Stimulated activated CD8-positive, alpha-beta memory T cell treated with anti-CD3 and anti-CD28 coated beads, Interleukin-7, amount 100 ng/mL, for 1 hour (primary cell): ENCODE measurements around the gene RIPOR2.

Experiments used
- DNase-seq, 2 donors: peaks; one replicate each; pipeline ENCODE4 v3.0.0-alpha.2; 2020; ENCODE audit warnings: low read depth in 2 of 2

RIPOR2 gene, protein sequence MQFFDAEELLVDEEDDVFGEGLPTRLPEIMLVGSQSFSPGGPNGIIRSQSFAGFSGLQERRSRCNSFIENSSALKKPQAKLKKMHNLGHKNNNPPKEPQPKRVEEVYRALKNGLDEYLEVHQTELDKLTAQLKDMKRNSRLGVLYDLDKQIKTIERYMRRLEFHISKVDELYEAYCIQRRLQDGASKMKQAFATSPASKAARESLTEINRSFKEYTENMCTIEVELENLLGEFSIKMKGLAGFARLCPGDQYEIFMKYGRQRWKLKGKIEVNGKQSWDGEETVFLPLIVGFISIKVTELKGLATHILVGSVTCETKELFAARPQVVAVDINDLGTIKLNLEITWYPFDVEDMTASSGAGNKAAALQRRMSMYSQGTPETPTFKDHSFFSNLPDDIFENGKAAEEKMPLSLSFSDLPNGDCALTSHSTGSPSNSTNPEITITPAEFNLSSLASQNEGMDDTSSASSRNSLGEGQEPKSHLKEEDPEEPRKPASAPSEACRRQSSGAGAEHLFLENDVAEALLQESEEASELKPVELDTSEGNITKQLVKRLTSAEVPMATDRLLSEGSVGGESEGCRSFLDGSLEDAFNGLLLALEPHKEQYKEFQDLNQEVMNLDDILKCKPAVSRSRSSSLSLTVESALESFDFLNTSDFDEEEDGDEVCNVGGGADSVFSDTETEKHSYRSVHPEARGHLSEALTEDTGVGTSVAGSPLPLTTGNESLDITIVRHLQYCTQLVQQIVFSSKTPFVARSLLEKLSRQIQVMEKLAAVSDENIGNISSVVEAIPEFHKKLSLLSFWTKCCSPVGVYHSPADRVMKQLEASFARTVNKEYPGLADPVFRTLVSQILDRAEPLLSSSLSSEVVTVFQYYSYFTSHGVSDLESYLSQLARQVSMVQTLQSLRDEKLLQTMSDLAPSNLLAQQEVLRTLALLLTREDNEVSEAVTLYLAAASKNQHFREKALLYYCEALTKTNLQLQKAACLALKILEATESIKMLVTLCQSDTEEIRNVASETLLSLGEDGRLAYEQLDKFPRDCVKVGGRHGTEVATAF

DNA sequence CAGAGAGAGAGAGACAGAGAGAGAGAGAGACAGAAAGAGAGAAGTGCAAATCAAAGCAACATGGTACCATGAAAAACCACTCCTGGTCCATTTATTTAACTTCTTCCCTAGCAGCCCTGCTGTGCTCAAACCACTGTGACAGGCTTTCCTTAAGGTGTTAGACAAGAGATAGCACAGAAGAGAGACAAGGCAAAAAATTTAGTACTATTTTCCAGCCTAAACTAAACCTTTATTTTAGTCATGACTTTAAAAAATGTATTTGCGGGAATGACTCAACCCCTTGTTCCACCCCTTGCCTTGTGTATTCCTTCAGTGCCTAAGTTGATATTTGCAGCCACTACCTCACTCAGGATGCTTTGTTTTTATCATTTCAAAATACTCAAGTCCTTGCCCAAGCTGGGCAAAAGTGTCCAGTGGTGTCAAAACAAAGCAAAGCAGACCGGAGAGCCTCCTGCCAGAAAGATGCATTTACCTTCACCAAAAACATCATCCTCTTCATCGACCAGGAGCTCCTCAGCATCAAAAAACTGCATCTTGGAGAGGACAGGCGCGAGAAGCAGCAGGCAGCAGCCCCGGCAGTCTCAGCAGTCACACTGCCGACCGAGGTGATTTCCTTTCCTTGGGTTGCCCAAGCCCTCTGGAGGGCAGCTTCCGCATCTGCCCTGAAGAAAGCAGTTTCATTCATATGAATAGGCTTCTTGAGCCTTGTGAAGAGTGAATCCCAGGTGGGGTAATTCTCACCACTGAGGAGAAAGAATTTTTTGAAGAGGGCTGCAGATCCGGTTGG, at the start of gene RIPOR2:
TSS of gene RIPOR2 (minus strand) at position 595 of the 787 bp plus-strand sequence. CDS start at position 533, 62 bp downstream.
- DNase-seq, result peak; percentile 45 to 51

DNA sequence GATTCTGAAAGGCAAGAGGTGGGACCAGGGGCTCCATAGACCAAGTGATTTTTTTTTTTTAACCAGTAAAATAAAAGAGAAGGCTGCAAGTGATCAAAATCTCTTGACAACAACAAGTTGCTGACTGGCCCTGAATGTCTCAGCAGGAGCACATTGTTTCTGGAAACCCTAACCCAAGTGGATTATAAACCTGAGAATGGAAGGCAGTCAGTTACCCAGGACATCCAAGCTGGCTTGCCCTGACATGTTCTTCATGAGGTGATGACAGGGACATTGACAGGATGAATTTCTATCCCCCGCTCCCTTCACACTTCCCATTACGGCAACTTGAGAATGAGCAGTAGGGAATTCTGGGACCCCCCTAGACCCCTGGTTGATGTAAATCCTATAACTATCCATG, 49.6 kb upstream of the RIPOR2 start:
- DNase-seq, result no peak

DNA sequence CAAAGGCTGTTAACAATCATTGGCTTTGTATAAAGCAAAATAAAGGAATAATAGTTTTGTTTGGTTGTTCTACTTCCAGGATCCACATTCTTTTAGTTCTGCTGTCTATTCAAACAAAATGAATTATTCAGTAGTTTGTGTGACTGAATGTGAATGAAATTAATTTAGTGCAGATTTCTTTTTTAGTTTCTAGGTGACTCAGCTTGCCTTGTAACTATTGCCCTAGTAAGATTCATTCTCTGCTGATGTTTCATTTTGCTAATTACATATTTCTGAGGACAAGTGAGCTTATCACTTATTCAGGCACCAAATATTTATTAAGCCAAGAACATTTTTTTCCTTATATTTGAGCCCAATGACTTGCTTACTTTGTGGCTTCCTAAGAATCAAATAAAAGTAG, 46.5 kb upstream of the RIPOR2 start:
- DNase-seq, result no peak

DNA sequence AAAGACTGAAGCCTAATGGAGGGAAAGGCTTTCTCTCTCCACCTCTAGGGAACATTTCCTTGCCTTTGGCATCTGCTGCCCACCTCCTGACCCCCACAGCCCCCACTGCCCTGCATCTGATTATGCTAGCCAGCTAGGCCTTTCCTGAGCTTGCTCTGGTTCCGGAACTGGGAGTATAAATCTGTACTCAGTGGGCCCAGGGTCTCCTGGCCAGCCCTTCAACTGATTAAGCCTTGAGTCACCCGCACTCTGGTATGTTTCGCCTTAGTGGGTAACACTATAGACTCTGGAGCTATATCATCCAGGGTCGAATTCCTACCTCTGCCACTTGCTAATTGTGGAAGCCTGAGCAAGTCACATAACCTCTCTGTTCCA, 45.6 kb upstream of the RIPOR2 start:
- no peak for DNase-seq

DNA sequence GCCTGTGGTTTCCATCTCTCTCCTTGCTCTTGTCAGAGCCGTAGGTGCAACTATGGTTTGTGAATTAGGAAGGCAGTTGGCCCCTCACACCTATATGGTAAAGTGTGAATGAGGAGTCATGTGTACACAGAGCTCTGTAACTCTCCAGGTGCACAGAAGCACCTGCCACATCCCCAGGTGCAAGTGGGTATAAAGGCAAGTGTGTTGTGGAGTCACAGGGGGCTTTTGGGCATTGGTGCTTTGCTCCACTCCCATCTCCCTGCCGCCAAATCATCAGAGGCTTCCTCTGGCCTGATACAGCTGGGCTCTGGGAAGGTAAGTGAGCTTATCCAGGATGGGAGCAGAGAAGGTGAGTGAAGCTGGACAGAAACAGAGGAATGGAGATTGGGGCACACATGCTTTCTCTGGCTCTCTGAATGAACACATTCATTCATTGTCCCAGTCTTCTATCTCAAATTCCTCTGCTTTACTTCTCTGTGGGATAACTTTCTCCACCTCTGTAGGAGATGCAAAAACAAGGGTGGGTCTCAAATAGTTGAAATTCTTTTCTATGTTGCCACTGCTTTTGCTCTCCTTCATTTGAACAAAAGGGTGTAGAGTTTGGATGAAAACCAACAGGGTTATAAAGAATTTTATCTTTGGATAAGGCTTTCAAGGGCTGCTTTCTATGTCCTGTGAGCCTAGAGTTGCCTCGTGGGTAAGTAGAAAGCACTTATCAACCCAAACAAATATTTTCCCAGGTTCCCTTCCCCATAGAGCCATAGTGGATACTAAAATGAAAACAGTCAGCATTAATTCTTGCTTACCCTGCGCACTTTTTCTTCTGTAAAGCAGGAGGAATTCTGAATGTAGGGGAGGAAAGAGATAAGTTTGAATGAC, 45.0 kb upstream of the RIPOR2 start:
- DNase-seq, result no peak

DNA sequence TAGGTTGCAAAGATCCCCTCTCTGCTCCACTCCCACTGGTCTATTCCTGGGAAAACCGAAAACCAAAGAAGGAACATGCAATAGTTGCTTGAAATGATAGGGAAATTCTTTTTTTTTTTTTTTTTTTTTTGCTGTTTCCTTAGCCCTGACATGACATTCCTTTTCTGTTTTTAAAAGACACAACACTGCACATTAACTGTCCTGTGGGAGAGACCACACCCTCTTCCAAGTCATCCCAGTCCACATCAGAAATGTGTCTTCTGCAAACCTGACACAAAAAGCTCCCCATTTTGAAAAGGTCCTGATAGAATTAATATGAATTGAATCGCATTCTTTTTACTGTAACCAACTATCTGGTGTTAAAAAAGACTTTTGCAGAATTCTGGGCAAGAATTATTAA, 43.4 kb upstream of the RIPOR2 start:
- DNase-seq, result no peak

DNA sequence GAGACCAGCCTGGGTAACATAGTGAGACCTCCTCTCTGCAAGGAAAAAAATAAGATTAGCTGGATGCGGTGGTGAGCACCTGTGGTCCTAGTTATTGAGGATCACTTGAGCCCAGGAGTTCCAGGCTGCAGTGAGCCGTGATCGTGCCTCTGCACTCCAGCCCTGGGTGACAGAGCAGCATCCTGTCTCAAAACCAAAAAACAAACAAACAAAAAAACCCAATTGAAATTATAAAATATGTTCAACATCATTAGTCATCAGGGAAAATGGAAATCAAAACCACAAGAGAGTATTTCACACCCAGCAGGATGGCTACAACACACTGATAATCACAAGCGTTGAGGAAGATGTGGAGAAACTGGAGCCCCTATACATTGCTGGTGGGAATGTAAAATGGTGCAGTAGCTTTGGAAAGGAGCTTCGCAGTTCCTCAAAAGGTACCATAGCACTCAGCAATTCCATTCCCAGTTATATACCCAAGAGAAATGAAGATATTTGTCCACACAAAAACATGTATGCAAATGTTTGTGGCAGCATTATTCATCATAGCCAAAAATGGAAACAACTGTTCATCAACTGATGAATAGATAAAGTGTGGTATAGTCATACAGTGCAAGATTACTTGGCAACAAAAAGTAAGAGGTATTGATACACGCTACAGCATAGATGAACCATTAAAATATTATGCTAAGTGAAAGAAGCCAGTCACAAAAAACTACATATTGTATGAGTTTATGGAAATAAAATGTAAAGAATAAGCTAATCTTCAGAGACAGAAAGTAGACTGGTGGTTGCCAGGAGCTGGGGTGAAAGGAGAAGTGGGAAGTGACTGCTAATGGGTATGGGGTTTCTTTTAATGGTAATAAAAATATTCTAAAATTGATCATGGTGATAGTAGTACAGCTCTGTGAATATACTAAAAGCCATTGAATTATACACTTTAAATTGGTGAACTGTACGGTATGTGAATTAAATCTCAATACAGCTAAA, 38.7 kb upstream of the RIPOR2 start:
- DNase-seq, result no peak

DNA sequence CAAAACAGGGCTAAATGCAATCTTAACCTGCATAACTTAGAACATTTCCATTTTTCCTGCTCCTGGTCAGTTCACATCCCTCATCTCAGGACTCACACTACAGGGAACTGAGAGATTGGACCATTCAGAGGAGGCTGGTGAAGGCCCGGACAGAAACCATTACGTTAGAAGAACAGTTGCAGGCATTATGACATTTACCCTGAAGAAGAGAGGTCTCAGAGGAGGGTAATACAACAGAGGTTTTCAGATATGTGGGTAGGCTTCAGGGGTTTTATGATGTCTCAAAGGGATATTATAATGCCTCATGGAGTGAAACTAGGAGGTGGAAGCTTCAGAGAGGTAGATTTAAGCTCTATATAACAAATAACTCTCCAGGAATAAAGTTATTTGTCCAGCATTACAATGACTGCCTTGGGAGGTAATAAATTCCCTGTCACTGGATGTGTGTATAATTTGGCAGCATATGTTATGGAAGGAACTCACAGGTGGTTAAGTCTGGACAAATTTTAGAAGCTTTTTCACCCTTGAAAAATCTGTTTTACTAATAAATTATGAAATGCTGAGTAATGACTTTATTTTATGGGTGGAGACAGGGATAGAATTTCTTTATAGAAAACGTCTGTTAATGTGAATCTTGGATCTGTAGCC, 36.7 kb upstream of the RIPOR2 start:
- no peak for DNase-seq

DNA sequence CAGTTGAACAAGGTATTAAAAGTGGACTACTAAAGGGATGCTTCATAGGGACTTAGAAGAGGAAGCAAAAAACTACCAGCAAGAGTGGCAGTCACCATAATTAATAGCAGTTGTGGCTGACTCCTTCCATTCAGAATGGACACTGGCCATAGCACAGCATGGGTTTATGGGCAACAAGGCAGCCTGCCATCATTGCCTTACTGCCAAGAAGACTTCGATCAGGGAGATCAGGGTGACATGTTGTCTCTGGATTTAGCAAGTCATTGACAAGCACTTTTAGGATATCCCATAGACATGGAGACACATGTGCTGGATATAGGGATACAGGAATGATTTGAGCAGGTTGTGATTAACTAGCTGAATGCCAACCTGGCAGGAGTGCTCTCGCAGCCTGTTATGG, 35.3 kb upstream of the RIPOR2 start:
- DNase-seq, result no peak

DNA sequence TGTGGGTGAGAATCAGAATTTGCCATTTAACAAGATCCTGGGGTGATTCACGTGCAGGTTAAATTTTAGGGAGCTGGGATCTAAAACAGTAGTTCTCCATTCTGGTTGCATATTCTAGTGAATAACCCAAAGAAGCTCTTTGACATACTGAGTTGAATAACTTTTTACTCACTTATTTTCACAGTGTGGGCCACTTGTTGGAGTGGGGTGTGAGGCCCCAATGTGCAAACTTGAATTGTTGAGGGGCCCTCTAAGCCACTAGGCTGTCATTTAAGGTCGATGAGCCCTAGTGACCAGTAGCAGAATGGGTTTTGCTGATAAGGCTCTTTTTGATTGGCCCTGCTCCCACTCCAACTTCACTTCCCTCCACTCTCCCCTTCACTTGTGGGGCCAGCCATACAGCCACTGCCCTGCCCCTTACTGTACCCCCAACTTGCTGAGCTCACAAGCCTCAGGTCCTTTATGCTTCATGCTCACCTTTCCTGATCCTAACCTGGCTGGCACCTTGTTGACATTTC, 33.6 kb upstream of the RIPOR2 start:
- DNase-seq, result no peak

DNA sequence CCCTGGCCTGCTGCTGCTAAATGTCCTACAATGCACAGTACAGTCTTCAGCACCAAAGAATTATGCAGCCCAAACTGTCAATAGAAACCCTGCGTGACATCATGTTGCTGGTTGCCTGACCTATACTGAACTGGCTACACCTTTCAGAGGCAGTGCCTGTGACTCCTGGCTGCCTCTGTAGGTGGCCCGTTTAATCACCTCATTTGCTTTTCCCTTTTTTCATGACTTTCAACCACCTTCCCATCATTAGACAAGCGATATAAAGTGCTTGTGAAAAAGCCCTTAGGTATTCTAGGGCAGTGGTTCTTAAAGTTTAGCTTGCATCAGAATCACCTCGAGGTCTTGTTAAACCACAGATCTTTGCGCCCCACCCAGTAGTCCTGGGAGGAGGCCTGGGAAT, 33.0 kb upstream of the RIPOR2 start:
- DNase-seq, result no peak

DNA sequence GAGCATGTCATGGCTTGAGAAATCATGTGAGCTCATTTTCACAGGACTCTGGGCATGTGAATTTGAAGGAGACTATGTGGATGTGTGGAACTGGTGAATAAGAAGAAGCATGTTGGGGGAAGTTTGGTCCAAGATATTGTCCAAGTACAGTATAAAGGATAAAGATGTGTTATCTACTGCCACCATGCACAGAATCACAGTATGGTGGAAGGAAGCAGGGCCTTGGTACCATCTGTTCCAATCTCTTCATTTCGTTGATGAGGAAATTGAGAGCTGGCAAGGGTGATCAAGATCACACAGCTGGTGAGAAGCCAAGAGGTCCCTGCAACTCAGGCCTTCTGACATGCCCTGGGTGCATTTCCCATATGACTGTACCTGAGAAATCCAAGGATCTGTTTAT, 31.5 kb upstream of the RIPOR2 start:
- DNase-seq, result no peak

DNA sequence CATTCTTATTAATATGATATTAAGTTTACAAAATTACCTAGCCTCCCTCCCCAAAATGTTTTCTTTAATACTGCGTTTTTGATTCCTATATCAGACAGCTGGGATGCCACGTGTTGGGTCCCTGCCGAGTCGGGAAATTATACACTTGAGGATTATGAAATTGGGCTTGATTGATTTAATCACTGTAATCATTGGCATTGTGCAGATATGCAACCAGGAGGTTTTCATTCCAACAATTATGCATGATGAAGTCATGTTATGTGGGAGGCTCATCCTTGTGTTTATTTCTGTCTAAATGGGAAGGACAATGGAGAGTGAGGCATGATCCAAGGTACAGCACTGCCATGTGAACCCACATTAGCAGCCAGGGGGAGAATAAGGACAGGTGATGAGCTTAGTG, 30.6 kb upstream of the RIPOR2 start:
- DNase-seq, result no peak

DNA sequence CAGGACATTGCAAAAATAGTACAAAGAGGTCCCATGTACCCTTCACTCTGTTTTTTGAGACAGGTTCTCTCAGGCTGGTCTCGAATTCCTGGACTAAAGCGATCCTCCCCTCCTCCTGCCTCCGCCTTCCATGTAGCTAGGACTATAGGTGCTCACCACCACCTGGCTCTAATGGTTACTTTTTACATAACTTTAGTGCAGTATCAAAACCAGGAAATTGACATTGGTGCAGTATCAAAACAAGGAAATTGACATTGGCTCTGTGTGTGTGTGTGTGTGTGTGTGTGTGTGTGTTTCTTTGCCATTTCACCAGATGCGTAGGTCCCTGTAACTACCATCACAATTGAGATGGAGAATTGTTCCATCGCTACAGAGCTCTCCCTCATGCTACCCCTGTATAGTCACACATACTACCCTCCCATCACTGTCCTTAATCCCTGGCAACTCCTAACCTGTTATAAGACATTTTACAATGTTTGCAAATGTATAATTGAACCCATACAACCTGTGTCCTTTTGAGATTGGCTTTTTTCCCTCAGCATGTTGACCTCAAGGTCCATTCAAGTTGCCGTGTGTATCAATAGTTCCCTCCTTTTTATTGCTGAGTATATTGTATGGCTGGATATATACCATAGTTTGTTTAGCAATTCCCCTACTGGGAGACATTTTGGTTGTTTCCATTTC, 28.3 kb upstream of the RIPOR2 start:
- no peak for DNase-seq

DNA sequence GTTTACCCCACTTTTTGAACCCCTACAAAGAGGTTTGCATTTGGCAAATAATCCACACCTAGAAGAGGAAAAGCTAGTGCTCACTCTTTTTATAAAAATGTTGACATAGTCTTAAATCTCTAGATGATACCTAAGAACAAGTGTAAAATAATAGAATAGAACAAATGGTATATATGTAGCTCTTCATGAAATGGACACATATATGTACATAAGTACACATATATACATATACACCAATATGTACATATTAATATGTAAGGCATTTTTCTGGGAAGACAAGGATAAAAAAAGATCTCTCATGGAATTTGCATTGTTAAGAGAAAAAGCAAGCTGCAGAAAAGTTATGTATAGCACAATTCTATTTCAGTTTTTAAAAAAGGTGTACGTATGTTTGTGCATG, 27.6 kb upstream of the RIPOR2 start:
- no peak for DNase-seq

DNA sequence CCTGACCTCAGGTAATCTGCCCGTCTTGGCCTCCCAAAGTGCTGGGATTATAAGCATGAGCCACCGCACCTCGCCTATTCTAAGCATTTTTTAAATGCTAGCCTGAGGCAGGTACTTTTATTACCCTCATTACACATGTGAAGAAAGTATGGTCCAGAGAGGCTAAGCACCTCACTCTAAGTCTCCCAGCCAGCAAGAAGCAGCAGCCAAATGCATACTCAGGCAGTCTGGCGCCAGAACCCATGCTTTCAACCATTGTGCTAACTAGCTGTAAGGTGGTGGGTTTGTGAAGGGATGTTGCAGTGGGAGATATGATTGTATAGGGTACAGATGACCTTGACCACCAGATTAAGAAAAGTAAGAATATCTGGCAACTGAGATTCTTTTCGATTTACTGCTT, 26.1 kb upstream of the RIPOR2 start:
- DNase-seq, result no peak

DNA sequence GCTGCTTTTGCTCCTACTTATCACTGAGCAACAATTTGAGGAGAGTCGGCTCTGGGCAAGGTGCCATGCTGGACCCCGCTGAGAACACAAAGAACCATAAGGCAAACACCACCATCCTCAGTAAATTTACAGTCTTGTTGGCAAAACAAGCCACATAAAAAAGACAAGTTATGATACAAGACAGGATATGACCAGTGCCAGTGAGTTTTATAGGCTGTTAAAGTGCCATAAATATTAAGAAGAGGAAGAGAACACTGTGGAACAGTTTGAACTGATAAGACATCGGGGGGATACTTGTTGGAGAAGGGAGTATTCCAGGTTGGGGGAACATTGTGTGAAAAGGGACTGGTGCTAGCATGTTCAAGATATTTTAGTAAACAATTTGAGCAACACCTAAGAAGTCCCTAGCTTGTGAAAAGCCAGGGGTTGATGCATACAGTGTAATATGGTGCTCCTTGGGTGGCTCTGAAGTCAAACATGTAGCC, 25.3 kb upstream of the RIPOR2 start:
- no peak for DNase-seq

DNA sequence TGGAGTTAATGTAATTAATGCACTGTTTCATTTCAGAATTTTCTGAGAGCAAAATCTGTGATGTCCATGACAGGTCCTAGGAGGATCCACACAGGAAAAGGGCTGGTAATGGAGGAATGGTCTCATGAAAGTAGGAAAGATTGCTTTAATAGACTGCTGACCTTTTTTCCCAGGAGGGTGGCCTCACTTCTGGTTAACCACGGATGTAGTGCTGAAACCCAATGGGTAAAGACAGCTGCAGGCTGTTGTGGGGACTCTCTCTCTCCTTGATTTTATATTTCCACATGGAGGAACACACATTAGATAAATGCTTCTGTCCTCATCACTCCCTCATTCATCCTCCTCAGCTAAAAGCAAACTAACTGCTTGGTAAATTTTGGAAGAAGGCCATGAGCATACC, 23.6 kb upstream of the RIPOR2 start:
- no peak for DNase-seq
